GM12878 (cell line): ENCODE data around the gene STBD1. TPM values are rescaled to one million over a fixed set of nuclear protein-coding genes. Genes with fewer than 3 reads are reported as not detected.

Experiments used
- ATAC-seq: fragments of 200-7000 bp; cut with Tn5 transposase; 3 replicates; pipeline ENCODE4 v1.9.1; 2020; ENCODE audit warnings: mild to moderate bottlenecking, moderate library complexity
- BruUV-seq: library from RNA; stranded (reverse); fragments of 400-500 nt; replicated peaks from 2 replicates; lab custom pipeline; 2021; lab: Mats Ljungman, UMichigan
- CTCF ChIA-PET: fragments of 300-600 bp; sonication (Branson Sonifier 250); formaldehyde crosslinking; extraction: SDS; loops from one replicate; lab custom pipeline; 2021; ENCODE audit warnings: inconsistent platforms; lab: Yijun Ruan, JAX
- POLR2A ChIA-PET: fragments of 350-600 bp; formaldehyde crosslinking; extraction: SDS; loops from one replicate; lab custom pipeline; 2021; ENCODE audit warnings: inconsistent platforms; lab: Charles Lee
- RAD21 ChIA-PET: fragments of 300-600 bp; sonication (Branson Sonifier 250); formaldehyde crosslinking; loops from one replicate; lab custom pipeline; 2023; ENCODE audit warnings: antibody characterized with exemption; ENCODE audit not compliant: unreplicated experiment; lab: Charles Lee
- SMC1A ChIA-PET: fragments of 300-600 bp; sonication (Branson Sonifier 250); formaldehyde crosslinking; loops from one replicate; lab custom pipeline; 2023; ENCODE audit not compliant: unreplicated experiment, uncharacterized antibody; lab: Charles Lee
- DNase-seq: peaks from one replicate; pipeline ENCODE4 v3.0.0-alpha.2; 2011; ENCODE audit warnings: low read depth, low spot score
- FAIRE-seq: peaks from 3 replicates; lab custom pipeline; 2011; peaks lifted over from hg19 to GRCh38; lab: Jason Lieb, UNC
- H2AFZ ChIP-seq: 2 replicates; pipeline ENCODE4 v1.6.0; 2011; ENCODE audit warnings: low read depth, low read length, control low read depth; ENCODE audit not compliant: control insufficient read depth
- H3K27ac ChIP-seq: 2 replicates; pipeline ENCODE4 v1.5.1; 2011; ENCODE audit warnings: control low read depth; ENCODE audit not compliant: control insufficient read depth, insufficient read depth
- H3K27me3 ChIP-seq, 2 experiments: replicated peaks in 1 of 2; 2 replicates each; pipeline versions ENCODE4 v1.6.0 to v1.6.1; 2011; ENCODE audit warnings: low read length in 1 of 2; ENCODE audit not compliant: control insufficient read depth in 2 of 2, insufficient read depth in 2 of 2
- H3K36me3 ChIP-seq, 2 experiments: 2 replicates each; pipeline ENCODE4 v1.5.1; 2011; ENCODE audit warnings: low read length in 1 of 2; ENCODE audit not compliant: control insufficient read depth in 2 of 2, insufficient read depth in 2 of 2
- H3K4me1 ChIP-seq: 2 replicates; pipeline ENCODE4 v1.6.1; 2011; ENCODE audit warnings: mild to moderate bottlenecking, low read length, moderate library complexity, mixed read lengths; ENCODE audit not compliant: control insufficient read depth, insufficient read depth
- H3K4me2 ChIP-seq: 2 replicates; pipeline ENCODE4 v1.6.0; 2011; ENCODE audit warnings: control low read depth; ENCODE audit not compliant: control insufficient read depth, insufficient read depth
- H3K4me3 ChIP-seq: fragments of 200-600 bp; sonication (generic); 2 replicates; pipeline ENCODE4 v1.5.1; 2016
- H3K79me2 ChIP-seq: 2 replicates; pipeline ENCODE4 v1.6.0; 2011; ENCODE audit warnings: low read length; ENCODE audit not compliant: control insufficient read depth, insufficient read depth
- H3K9ac ChIP-seq: 2 replicates; pipeline ENCODE4 v1.8.0; 2011; ENCODE audit warnings: low read length, control low read depth, mixed read lengths; ENCODE audit not compliant: control insufficient read depth, insufficient read depth
- H3K9me3 ChIP-seq: replicated peaks from 3 replicates; pipeline ENCODE4 v1.5.1; 2011; ENCODE audit warnings: mild to moderate bottlenecking, low read length; ENCODE audit not compliant: control insufficient read depth, insufficient read depth
- H4K20me1 ChIP-seq: 2 replicates; pipeline ENCODE4 v1.6.0; 2011; ENCODE audit not compliant: control insufficient read depth, insufficient read depth
- ATF3 ChIP-seq: IDR thresholded peaks from 2 replicates; pipeline ENCODE4 v1.6.1; 2011; ENCODE audit warnings: low read depth, mild to moderate bottlenecking, low read length, moderate library complexity, borderline replicate concordance; ENCODE audit errors: extremely low read depth
- CEBPB ChIP-seq, 2 experiments: fragments of 150-350 bp in 1 of 2; IDR thresholded peaks; 2 replicates each; pipeline ENCODE4 v1.6.1; 2012 to 2014; ENCODE audit warnings: low read depth in 2 of 2, low read length in 2 of 2, borderline replicate concordance in 1 of 2, inconsistent platforms in 1 of 2
- CHD4 ChIP-seq: fragments of 200-600 bp; sonication (generic); IDR thresholded peaks from 2 replicates; pipeline ENCODE4 v1.6.1; 2016; ENCODE audit warnings: mild to moderate bottlenecking
- E4F1 ChIP-seq: fragments of 450-650 bp; IDR thresholded peaks from 2 replicates; pipeline ENCODE4 v1.6.1; 2018; ENCODE audit warnings: borderline replicate concordance, mild to moderate bottlenecking; ENCODE audit not compliant: partially characterized antibody
- HDGF ChIP-seq: fragments of 450-650 bp; IDR thresholded peaks from 2 replicates; pipeline ENCODE4 v1.6.1; 2016; ENCODE audit warnings: antibody characterized with exemption
- IKZF2 ChIP-seq, 2 experiments: fragments of 450-650 bp; IDR thresholded peaks; 2 replicates each; pipeline ENCODE4 v1.6.1; 2017; ENCODE audit warnings: mild to moderate bottlenecking in 2 of 2, moderate library complexity in 2 of 2
- NFIC ChIP-seq: IDR thresholded peaks from 2 replicates; pipeline ENCODE4 v1.6.1; 2012; ENCODE audit warnings: low read depth, mild to moderate bottlenecking, inconsistent platforms, low read length, moderate library complexity
- PBX3 ChIP-seq: IDR thresholded peaks from 2 replicates; pipeline ENCODE4 v1.6.1; 2011; ENCODE audit warnings: mild to moderate bottlenecking, low read depth, low read length, moderate library complexity; ENCODE audit not compliant: insufficient replicate concordance
- POLR2AphosphoS5 ChIP-seq: IDR thresholded peaks from 2 replicates; pipeline ENCODE4 v1.6.1; 2011; ENCODE audit warnings: mild to moderate bottlenecking, low read length, inconsistent platforms
- POU2F2 ChIP-seq: IDR thresholded peaks from 3 replicates; pipeline ENCODE4 v1.6.1; 2011; ENCODE audit warnings: low read depth, mild to moderate bottlenecking, low read length, borderline replicate concordance
- RELB ChIP-seq: fragments of 450-650 bp; IDR thresholded peaks from 2 replicates; pipeline ENCODE4 v1.6.1; 2017; ENCODE audit warnings: low read depth, mild to moderate bottlenecking, moderate library complexity
- TAF1 ChIP-seq: IDR thresholded peaks from 2 replicates; pipeline ENCODE4 v1.6.1; 2011; ENCODE audit warnings: mild to moderate bottlenecking, low read depth, low read length, borderline replicate concordance
- TCF3 ChIP-seq: IDR thresholded peaks from 2 replicates; pipeline ENCODE4 v1.6.1; 2012; ENCODE audit warnings: low read depth, mild to moderate bottlenecking, low read length, borderline replicate concordance; ENCODE audit not compliant: insufficient read depth
- WRNIP1 ChIP-seq: IDR thresholded peaks from 2 replicates; pipeline ENCODE4 v1.6.1; 2011; ENCODE audit warnings: low read depth, low read length, improper control_type of control experiment, borderline replicate concordance
- ZBTB33 ChIP-seq: fragments of 450-650 bp; IDR thresholded peaks from 2 replicates; pipeline ENCODE4 v1.6.1; 2017; ENCODE audit warnings: mild to moderate bottlenecking
- WGBS: methylation state at CpG from one replicate; pipeline ENCODE4 v1.1.6; 2016; ENCODE audit warnings: low lambda C conversion rate; ENCODE audit not compliant: insufficient replicate concordance, insufficient coverage; ENCODE audit errors: missing lambda C conversion rate; 5-methylcytosine and 5-hydroxymethylcytosine counted together
- in situ Hi-C: fragments of 300-500 bp; cut with MboI; formaldehyde crosslinking; loops from 9 replicates; pipeline ENCODE4 v1.14.3; 2018; ENCODE audit warnings: mixed read lengths
- intact Hi-C: fragments of 100-400 bp; cut with micrococcal nuclease; formaldehyde crosslinking; loops from one replicate; pipeline ENCODE4 v1.14.2; 2022; ENCODE audit not compliant: unreplicated experiment
- polyA plus RNA-seq, 11 experiments: library from polyadenylated mRNA; depleted of rRNA in 4 of 11; unstranded in 6 of 11; stranded (reverse) in 5 of 11; fragments of >200 nt; fragmentation: Nextera tagmentation in 4 of 11; fragmentation: Illumina TruSeq in 1 of 11; extraction: Ambion mirVana in 4 of 11; extraction: Trizol in 1 of 11; gene quantifications; 1 replicate in 1 of 11; 2 replicates in 10 of 11; pipeline versions ENCODE4 v1.2.1 to v1.2.3, GENCODE V29; 2011 to 2016; ENCODE audit warnings: inconsistent platforms in 2 of 11, missing spikeins in 2 of 11, low read depth in 1 of 11
- total RNA-seq, 4 experiments: library from RNA; depleted of rRNA in 3 of 4; stranded (reverse); fragments of >200 nt in 3 of 4; fragmentation: Illumina TruSeq in 1 of 4; extraction: Trizol in 1 of 4; gene quantifications; 2 replicates each; pipeline versions ENCODE4 v1.2.1 to v1.2.3, GENCODE V29; 2013 to 2021

The STBD1 gene
- total and polyA plus RNA-seq, 10 of the 15 experiments (the other 5 are each of a cell fraction or from before 2014, with no cell fraction given): 0.04 to 0.10 (median 0.05) TPM; not detected in 7

- ChIA-PET POLR2A (no interaction called here), RAD21 (no interaction called here), CTCF (no interaction called here), SMC1A (no interaction called here)
- no peak overlapping the region for H3K4me2 ChIP-seq
- no peaks in the 10 kb centered on the region for H3K4me1 ChIP-seq
- no peak overlapping the region for H3K27ac ChIP-seq
- no peak for ATAC-seq
- in situ Hi-C loops: no loop called here
- H3K9ac ChIP-seq: no peak overlapping the region
- intact Hi-C loops: no loop called here
- no peaks in the 10 kb centered on the region; a peak in 3 of 4 replicates for H3K27me3 ChIP-seq
- no TSS peak for BruUV-seq
- H3K9me3 ChIP-seq: no peaks in the 10 kb centered on the region
- no peaks in the 10 kb centered on the region for H3K79me2 ChIP-seq
- no peak for FAIRE-seq
- H4K20me1 ChIP-seq: no peaks in the 10 kb centered on the region
- H2AFZ ChIP-seq: no peak overlapping the region
- H3K4me3 ChIP-seq: no peak overlapping the region
- TF ChIP-seq TCF3 (no peak), CHD4 (no peak), NFIC (no peak), CEBPB (IDR thresholded peaks at IDR 0.05; ENCODE audit: borderline replicate concordance in 1 of 2, low read depth in 2 of 2, low read length in 2 of 2) (no peak), HDGF (no peak), TAF1 (no peak), POU2F2 (no peak), RELB (no peak), POLR2AphosphoS5 (no peak), ZBTB33 (no peak), IKZF2 (IDR thresholded peaks at IDR 0.05) (no peak), WRNIP1 (no peak), ATF3 (no peak), PBX3 (no peak), E4F1 (no peak)
- WGBS: 19% methylated on average over 6 of the region's 6 CpGs
- H3K36me3 ChIP-seq: no peaks in the 10 kb centered on the region
- DNase-seq: no peak
These were observed 25.8 kb upstream of the STBD1 start for GRCh38 chr4:76280488-76281441.
